IMR-90 (cell line): ENCODE measurements around the gene TNIP2. TPM values are rescaled to one million over a fixed set of nuclear protein-coding genes. Genes with fewer than 3 reads are reported as not detected.

Experiments
- ATAC-seq: fragments of 200-7000 bp; cut with Tn5 transposase; 2 replicates; pipeline ENCODE4 v1.9.1; 2020; ENCODE audit warnings: low read depth, mild to moderate bottlenecking, moderate library complexity
- BruUV-seq: library from RNA; stranded (reverse); fragments of 400-500 nt; replicated peaks from 2 replicates; lab custom pipeline; 2021; lab: Mats Ljungman, UMichigan
- CTCF ChIA-PET: fragments of 300-600 bp; formaldehyde crosslinking; extraction: SDS; loops from one replicate; lab custom pipeline; 2021; ENCODE audit warnings: antibody characterized with exemption; lab: Yijun Ruan, JAX
- POLR2A ChIA-PET: fragments of 300-600 bp; sonication (Branson Sonifier 250); formaldehyde crosslinking; loops from one replicate; lab custom pipeline; 2022; ENCODE audit warnings: antibody characterized with exemption; ENCODE audit not compliant: unreplicated experiment; lab: Charles Lee
- DNase-seq: peaks from one replicate; pipeline ENCODE4 v3.0.0; 2013
- H2AFZ ChIP-seq: replicated peaks from 2 replicates; pipeline ENCODE3; 2013; ENCODE audit warnings: low read length, mild to moderate bottlenecking; ENCODE audit not compliant: poor library complexity
- H2AK5ac ChIP-seq: 2 replicates; pipeline ENCODE4 v1.6.1; 2013; ENCODE audit warnings: low read depth, low read length, inconsistent platforms
- H2AK9ac ChIP-seq: replicated peaks from 2 replicates; pipeline ENCODE3; 2013; ENCODE audit warnings: mild to moderate bottlenecking, low read depth, low read length, moderate library complexity; ENCODE audit not compliant: poor library complexity
- H2BK120ac ChIP-seq: 2 replicates; pipeline ENCODE4 v1.6.1; 2013; ENCODE audit warnings: low read depth, low read length, inconsistent platforms
- H2BK15ac ChIP-seq: 3 replicates; pipeline ENCODE4 v1.6.1; 2013; ENCODE audit warnings: low read depth, low read length, inconsistent platforms
- H2BK20ac ChIP-seq: 2 replicates; pipeline ENCODE4 v1.6.1; 2013; ENCODE audit warnings: low read depth, mild to moderate bottlenecking, inconsistent platforms, low read length, moderate library complexity
- H2BK5ac ChIP-seq: 2 replicates; pipeline ENCODE4 v1.6.1; 2013; ENCODE audit warnings: mild to moderate bottlenecking, low read depth, low read length, inconsistent platforms; ENCODE audit not compliant: poor library complexity, severe bottlenecking
- H3K14ac ChIP-seq: replicated peaks from 2 replicates; pipeline ENCODE4 v1.6.1; 2013; ENCODE audit warnings: low read depth, low read length, inconsistent platforms
- H3K18ac ChIP-seq: 2 replicates; pipeline ENCODE4 v1.6.1; 2013; ENCODE audit warnings: low read depth, low read length, control low read depth
- H3K23ac ChIP-seq: 2 replicates; pipeline ENCODE4 v1.6.1; 2013; ENCODE audit warnings: low read depth, low read length, inconsistent platforms
- H3K27ac ChIP-seq: 2 replicates; pipeline ENCODE4 v1.5.1; 2013; ENCODE audit warnings: mild to moderate bottlenecking, control low read depth, low read length; ENCODE audit not compliant: insufficient read depth
- H3K27me3 ChIP-seq: 2 replicates; pipeline ENCODE4 v1.6.1; 2013; ENCODE audit warnings: low read length; ENCODE audit not compliant: control insufficient read depth, insufficient read depth
- H3K36me3 ChIP-seq: 2 replicates; pipeline ENCODE4 v1.6.1; 2013; ENCODE audit warnings: low read length, mixed read lengths; ENCODE audit not compliant: control insufficient read depth, insufficient read depth
- H3K4ac ChIP-seq: 2 replicates; pipeline ENCODE4 v1.6.1; 2013; ENCODE audit warnings: low read depth, low read length, inconsistent platforms
- H3K4me1 ChIP-seq: 2 replicates; pipeline ENCODE4 v1.6.1; 2013; ENCODE audit warnings: low read length, mixed read lengths; ENCODE audit not compliant: control insufficient read depth, insufficient read depth
- H3K4me2 ChIP-seq: 2 replicates; pipeline ENCODE4 v1.6.1; 2013; ENCODE audit warnings: low read depth, mild to moderate bottlenecking, control low read depth, low read length, moderate library complexity
- H3K4me3 ChIP-seq: 2 replicates; pipeline ENCODE4 v1.5.1; 2013; ENCODE audit warnings: low read depth, mild to moderate bottlenecking, control low read depth, low read length, moderate library complexity; ENCODE audit not compliant: insufficient read depth
- H3K56ac ChIP-seq: 2 replicates; pipeline ENCODE4 v1.6.1; 2013; ENCODE audit warnings: low read length, inconsistent platforms; ENCODE audit not compliant: insufficient read depth; ENCODE audit errors: extremely low read depth
- H3K79me1 ChIP-seq, 2 experiments: 2 replicates each; pipeline ENCODE4 v1.6.1; 2013; ENCODE audit warnings: low read length in 2 of 2, inconsistent platforms in 1 of 2, low read depth in 1 of 2
- H3K9ac ChIP-seq: 2 replicates; pipeline ENCODE4 v1.6.1; 2013; ENCODE audit warnings: low read depth, low read length, control low read depth
- H3K9me1 ChIP-seq: 2 replicates; pipeline ENCODE4 v1.6.1; 2013; ENCODE audit warnings: low read length, inconsistent platforms; ENCODE audit not compliant: insufficient read depth
- H3K9me3 ChIP-seq: 2 replicates; pipeline ENCODE4 v1.6.1; 2013; ENCODE audit warnings: low read length; ENCODE audit not compliant: control insufficient read depth, insufficient read depth
- H4K20me1 ChIP-seq: 2 replicates; pipeline ENCODE4 v1.6.1; 2013; ENCODE audit warnings: low read length, inconsistent platforms; ENCODE audit not compliant: insufficient read depth
- H4K5ac ChIP-seq: 2 replicates; pipeline ENCODE4 v1.6.1; 2013; ENCODE audit warnings: mild to moderate bottlenecking, low read depth, low read length, control low read depth
- H4K8ac ChIP-seq, 2 experiments: 2 replicates each; pipeline ENCODE4 v1.6.1; 2013; ENCODE audit warnings: low read depth in 2 of 2, low read length in 2 of 2, control low read depth in 1 of 2, inconsistent platforms in 1 of 2
- H4K91ac ChIP-seq: 2 replicates; pipeline ENCODE4 v1.6.1; 2013; ENCODE audit warnings: low read depth, low read length, inconsistent platforms; ENCODE audit not compliant: insufficient read depth
- CEBPB ChIP-seq: IDR thresholded peaks from 2 replicates; pipeline ENCODE4 v1.6.1; 2012; ENCODE audit warnings: low read depth, low read length, improper control_type of control experiment
- FOS ChIP-seq: fragments of 150-350 bp; IDR thresholded peaks from 2 replicates; pipeline ENCODE4 v1.6.1; 2016; ENCODE audit warnings: low read depth, low read length
- MAZ ChIP-seq: IDR thresholded peaks from 2 replicates; pipeline ENCODE4 v1.6.1; 2012; ENCODE audit warnings: low read depth, mild to moderate bottlenecking, low read length, improper control_type of control experiment, moderate library complexity, borderline replicate concordance
- MXI1 ChIP-seq: IDR thresholded peaks from 2 replicates; pipeline ENCODE4 v1.6.1; 2012; ENCODE audit warnings: low read depth, mild to moderate bottlenecking, low read length, moderate library complexity, borderline replicate concordance
- NFE2L2 ChIP-seq: fragments of 150-350 bp; IDR thresholded peaks from 2 replicates; pipeline ENCODE4 v1.6.1; 2016; ENCODE audit warnings: low read depth, mild to moderate bottlenecking, low read length
- WGBS, 2 experiments: methylation state at CpG; one replicate each; pipeline versions ENCODE4 v1.1.5 to v1.1.7; 2013; ENCODE audit warnings: missing lambda C conversion rate in 2 of 2; ENCODE audit not compliant: insufficient read length in 1 of 2; ENCODE audit errors: extremely low coverage in 2 of 2; 5-methylcytosine and 5-hydroxymethylcytosine counted together
- dilution Hi-C: fragments of 300-500 bp; cut with HindIII; formaldehyde crosslinking; loops from one replicate; pipeline ENCODE4 v1.14.3; 2018; ENCODE audit warnings: low sequenced_read_pairs; ENCODE audit not compliant: unreplicated experiment
- in situ Hi-C: fragments of 300-500 bp; cut with MboI; formaldehyde crosslinking; loops from 3 replicates; pipeline ENCODE4 v1.14.3; 2019; ENCODE audit warnings: low sequenced_read_pairs, inconsistent platforms, mixed read lengths
- intact Hi-C: fragments of 100-400 bp; cut with micrococcal nuclease; formaldehyde crosslinking; loops from 2 replicates; pipeline ENCODE4 v1.10.0; 2022
- polyA plus RNA-seq, 3 experiments: library from polyadenylated mRNA; depleted of rRNA; stranded (reverse); fragments of >200 nt; gene quantifications; 2 replicates each; pipeline ENCODE4 v1.2.3, GENCODE V29; 2012; ENCODE audit warnings: low replicate concordance in 1 of 3
- total RNA-seq: library from RNA; depleted of rRNA; stranded (reverse); fragments of >200 nt; gene quantifications from 2 replicates; pipeline ENCODE4 v1.2.3, GENCODE V29; 2012
- TF ChIP-seq, protein P1 (sequence below): fragments of 150-350 bp; IDR thresholded peaks from 2 replicates; pipeline ENCODE4 v1.6.1; 2016; ENCODE audit warnings: low read depth, mild to moderate bottlenecking, low read length, moderate library complexity, borderline replicate concordance
- TF ChIP-seq, protein P2 (sequence below): conservative IDR thresholded peaks from 2 replicates; pipeline ENCODE4 v1.5.1; 2012; ENCODE audit warnings: mild to moderate bottlenecking, low read depth, low read length, improper control_type of control experiment

Gene TNIP2
- total and polyA plus RNA-seq, 2 of the 4 experiments (the other 2 are of a cell fraction), result 33.3 to 38.5 TPM

GRCh38 chr4:2732526-2732925, 23.6 kb downstream of the TNIP2 start:
- Histone ChIP-seq H3K9ac (no peak overlapping the region), H3K27me3 (no peaks in the 10 kb centered on the region), H3K4me2 (no peak overlapping the region), H2AK5ac (no peak overlapping the region), H2BK15ac (no peak overlapping the region), H4K5ac (no peak overlapping the region), H3K4me3 (no peak overlapping the region), H2BK20ac (no peak overlapping the region), H3K27ac (no peak overlapping the region), H3K4ac (no peak overlapping the region), H2BK5ac (no peak overlapping the region), H3K9me1 (0 out of 2 replicates have a peak, but pooled peaks cover 5% of the 10 kb centered on the region), H3K9me3 (peaks cover 2% of the 10 kb centered on the region; the same call in 1 of the 2 replicates), H2AFZ (no peak overlapping the region), H3K36me3 (peaks cover 38% of the 10 kb centered on the region), H2AK9ac (no peak overlapping the region), H3K4me1 (no peaks in the 10 kb centered on the region), H4K8ac (no peak overlapping the region), H4K20me1 (no peaks in the 10 kb centered on the region; the same call in 1 of the 2 replicates), H4K91ac (no peak overlapping the region), H3K23ac (no peak overlapping the region), H3K56ac (no peak overlapping the region), H2BK120ac (no peak overlapping the region), H3K79me1 (peaks cover 0 to 3% of the 10 kb centered on the region in 2 experiments; a peak in 2 of 4 replicates), H3K18ac (no peak overlapping the region), H3K14ac (no peak overlapping the region)
- WGBS, 2 experiments, result 85% methylated on average over 4 of the region's 6 CpGs; no CpG with 5 or more reads in 1 of the 2 experiments
- POLR2A ChIA-PET, result no interaction called here
- in situ Hi-C loops, result no loop called here
- ATAC-seq (no peak), DNase-seq (no peak)
- intact Hi-C loops, result no loop called here
- TF ChIP-seq FOS (no peak), CEBPB (no peak), MXI1 (no peak), NFE2L2 (no peak), MAZ (no peak)
- TF ChIP-seq, protein P1, sequence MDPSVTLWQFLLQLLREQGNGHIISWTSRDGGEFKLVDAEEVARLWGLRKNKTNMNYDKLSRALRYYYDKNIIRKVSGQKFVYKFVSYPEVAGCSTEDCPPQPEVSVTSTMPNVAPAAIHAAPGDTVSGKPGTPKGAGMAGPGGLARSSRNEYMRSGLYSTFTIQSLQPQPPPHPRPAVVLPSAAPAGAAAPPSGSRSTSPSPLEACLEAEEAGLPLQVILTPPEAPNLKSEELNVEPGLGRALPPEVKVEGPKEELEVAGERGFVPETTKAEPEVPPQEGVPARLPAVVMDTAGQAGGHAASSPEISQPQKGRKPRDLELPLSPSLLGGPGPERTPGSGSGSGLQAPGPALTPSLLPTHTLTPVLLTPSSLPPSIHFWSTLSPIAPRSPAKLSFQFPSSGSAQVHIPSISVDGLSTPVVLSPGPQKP, result no peak
- TF ChIP-seq, protein P2, sequence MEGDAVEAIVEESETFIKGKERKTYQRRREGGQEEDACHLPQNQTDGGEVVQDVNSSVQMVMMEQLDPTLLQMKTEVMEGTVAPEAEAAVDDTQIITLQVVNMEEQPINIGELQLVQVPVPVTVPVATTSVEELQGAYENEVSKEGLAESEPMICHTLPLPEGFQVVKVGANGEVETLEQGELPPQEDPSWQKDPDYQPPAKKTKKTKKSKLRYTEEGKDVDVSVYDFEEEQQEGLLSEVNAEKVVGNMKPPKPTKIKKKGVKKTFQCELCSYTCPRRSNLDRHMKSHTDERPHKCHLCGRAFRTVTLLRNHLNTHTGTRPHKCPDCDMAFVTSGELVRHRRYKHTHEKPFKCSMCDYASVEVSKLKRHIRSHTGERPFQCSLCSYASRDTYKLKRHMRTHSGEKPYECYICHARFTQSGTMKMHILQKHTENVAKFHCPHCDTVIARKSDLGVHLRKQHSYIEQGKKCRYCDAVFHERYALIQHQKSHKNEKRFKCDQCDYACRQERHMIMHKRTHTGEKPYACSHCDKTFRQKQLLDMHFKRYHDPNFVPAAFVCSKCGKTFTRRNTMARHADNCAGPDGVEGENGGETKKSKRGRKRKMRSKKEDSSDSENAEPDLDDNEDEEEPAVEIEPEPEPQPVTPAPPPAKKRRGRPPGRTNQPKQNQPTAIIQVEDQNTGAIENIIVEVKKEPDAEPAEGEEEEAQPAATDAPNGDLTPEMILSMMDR, result no peak
- dilution Hi-C loops, result no loop called here
- CTCF ChIA-PET, result no interaction called here
- BruUV-seq, result no TSS peak
